Kidney (tissue), 14 donors: Measurements from ENCODE around the gene FXYD1. TPM values are rescaled to one million over a fixed set of nuclear protein-coding genes. Genes with fewer than 3 reads are reported as not detected.

ENCODE experiments used
- DNase-seq, 5 donors: peaks; one replicate each; pipeline ENCODE4 v3.0.0-alpha.2; 2013 to 2020
- FAIRE-seq: peaks from 2 replicates; lab custom pipeline; 2012; peaks lifted over from hg19 to GRCh38; lab: Jason Lieb, UNC
- H3K27ac ChIP-seq, 2 donors: one replicate each; pipeline ENCODE4 v1.7.0; 2013; ENCODE audit warnings: low read depth in 2 of 2, low read length in 2 of 2, inconsistent platforms in 1 of 2
- H3K27me3 ChIP-seq: one replicate; pipeline ENCODE4 v1.7.1; 2013; ENCODE audit warnings: low read length, inconsistent platforms; ENCODE audit not compliant: control insufficient read depth, insufficient read depth
- H3K36me3 ChIP-seq, 3 donors: one replicate each; pipeline versions ENCODE4 v1.7.0 to v1.7.1; 2013; ENCODE audit warnings: low read length in 3 of 3, control low read depth in 1 of 3, inconsistent platforms in 1 of 3; ENCODE audit not compliant: insufficient read depth in 3 of 3, control insufficient read depth in 2 of 3
- H3K4me1 ChIP-seq, 3 donors: one replicate each; pipeline versions ENCODE4 v1.7.0 to v1.7.1; 2013; ENCODE audit warnings: low read length in 3 of 3, inconsistent platforms in 1 of 3, low read depth in 1 of 3; ENCODE audit not compliant: control insufficient read depth in 2 of 3, insufficient read depth in 2 of 3
- H3K4me3 ChIP-seq, 3 donors: one replicate each; pipeline versions ENCODE4 v1.7.0 to v1.8.1; 2013; ENCODE audit warnings: low read length in 3 of 3, control low read depth in 1 of 3, inconsistent platforms in 1 of 3
- H3K9ac ChIP-seq, 3 donors: one replicate each; pipeline versions ENCODE4 v1.7.0 to v1.7.1; 2013; ENCODE audit warnings: low read length in 3 of 3, control low read depth in 1 of 3, inconsistent platforms in 1 of 3
- H3K9me3 ChIP-seq, 3 donors: one replicate each; pipeline versions ENCODE4 v1.7.0 to v1.7.1; 2013; ENCODE audit warnings: low read length in 3 of 3, control low read depth in 1 of 3, inconsistent platforms in 1 of 3; ENCODE audit not compliant: control insufficient read depth in 2 of 3, insufficient read depth in 1 of 3
- CTCF ChIP-seq: IDR thresholded peaks from 3 replicates; pipeline ENCODE4 v1.5.1; 2012; ENCODE audit warnings: mild to moderate bottlenecking, moderate library complexity, borderline replicate concordance; ENCODE audit not compliant: insufficient read depth; ENCODE audit errors: extremely low read depth
- intact Hi-C: fragments of 100-400 bp; cut with DNase I; formaldehyde crosslinking; loops from one replicate; pipeline ENCODE4 v1.11.1; 2022
- polyA plus RNA-seq: library from polyadenylated mRNA; stranded (reverse); fragments of 350-450 nt; fragmentation: Illumina TruSeq; extraction: RNeasy Lipid Tissue Mini Kit (QIAGEN cat#74804); gene quantifications from one replicate; pipeline ENCODE4 v1.2.3, GENCODE V29; 2014; ENCODE audit warnings: low read depth, low replicate concordance; ENCODE audit not compliant: insufficient read depth
- total RNA-seq: library from RNA; stranded (reverse); fragmentation: NEBNext Ultra II Directional; extraction: Animal tissue kit (Norgen Biotek cat#: 25700); gene quantifications from one replicate; pipeline ENCODE4 v1.2.1, GENCODE V29; 2021
- donor health status: control.
- donor health status: control.
- donor health status: control.
- donor health status: control.
- donor health status: control.
- donor health status: DM: yes; HTN: yes; CAD: no.
- donor health status: Normal renal cell carcinoma (clear cell type).

The FXYD1 gene
- total and polyA plus RNA-seq, 2 donors from 2014 or later, result 31.8 to 39.0 TPM

GRCh38 chr19:35168196-35168595 lies 29.6 kb downstream of the FXYD1 start:
- FAIRE-seq (no peak), DNase-seq (no peak)
- Histone ChIP-seq H3K9ac (no peak overlapping the region), H3K36me3 (no peaks in the 10 kb centered on the region), H3K4me1 (no peaks in the 10 kb centered on the region), H3K9me3 (peaks cover 0 to 23% (median 0%) of the 10 kb centered on the region in 3 donors), H3K4me3 (no peak overlapping the region), H3K27ac (no peak overlapping the region), H3K27me3 (no peaks in the 10 kb centered on the region)
- intact Hi-C loops, result no loop called here
- TF ChIP-seq CTCF, result no peak

GRCh38 chr19:35169221-35169995 lies 30.8 kb downstream of the FXYD1 start:
- DNase-seq (no peak), FAIRE-seq (no peak)
- Histone ChIP-seq H3K4me3 (no peak overlapping the region), H3K36me3 (no peaks in the 10 kb centered on the region), H3K4me1 (no peaks in the 10 kb centered on the region), H3K9ac (no peak overlapping the region), H3K9me3 (peaks cover 0 to 16% (median 0%) of the 10 kb centered on the region in 3 donors), H3K27ac (no peak overlapping the region), H3K27me3 (no peaks in the 10 kb centered on the region)
- TF ChIP-seq CTCF, result no peak
- intact Hi-C loops, result no loop called here

GRCh38 chr19:35170359-35171061 lies 31.9 kb downstream of the FXYD1 start:
- no peaks in the 10 kb centered on the region for H3K36me3 ChIP-seq
- no peaks in the 10 kb centered on the region for H3K27me3 ChIP-seq
- no peak overlapping the region for H3K4me3 ChIP-seq
- H3K27ac ChIP-seq, result no peak overlapping the region
- intact Hi-C loops, result no loop called here
- no peak for TF ChIP-seq CTCF
- peaks cover 0 to 11% (median 0%) of the 10 kb centered on the region in 3 donors for H3K9me3 ChIP-seq
- DNase-seq (no peak), FAIRE-seq (no peak)
- no peak overlapping the region for H3K9ac ChIP-seq
- no peaks in the 10 kb centered on the region for H3K4me1 ChIP-seq
